GM12891 (cell line): ENCODE measurements around the gene IL1RL2.

Experiments
- POLR2A ChIP-seq: IDR thresholded peaks from 2 replicates; pipeline ENCODE4 v1.6.1; 2011; ENCODE audit warnings: low read depth, low read length, control low read depth
- POU2F2 ChIP-seq: IDR thresholded peaks from 2 replicates; pipeline ENCODE4 v1.6.1; 2011; ENCODE audit warnings: low read depth, mild to moderate bottlenecking, control low read depth, low read length, moderate library complexity

GRCh38 chr2:102140377-102140776, 46.4 kb upstream of the IL1RL2 start:
- TF ChIP-seq POLR2A (no peak), POU2F2 (no peak)
